Kidney (tissue), 14 donors: ENCODE measurements around the gene ANO6. TPM values are rescaled to one million over a fixed set of nuclear protein-coding genes. Genes with fewer than 3 reads are reported as not detected.

Source experiments
- DNase-seq, 5 donors: peaks; one replicate each; pipeline ENCODE4 v3.0.0-alpha.2; 2013 to 2020
- FAIRE-seq: peaks from 2 replicates; lab custom pipeline; 2012; peaks lifted over from hg19 to GRCh38; lab: Jason Lieb, UNC
- H3K27ac ChIP-seq, 2 donors: one replicate each; pipeline ENCODE4 v1.7.0; 2013; ENCODE audit warnings: low read depth in 2 of 2, low read length in 2 of 2, inconsistent platforms in 1 of 2
- H3K27me3 ChIP-seq: one replicate; pipeline ENCODE4 v1.7.1; 2013; ENCODE audit warnings: low read length, inconsistent platforms; ENCODE audit not compliant: control insufficient read depth, insufficient read depth
- H3K36me3 ChIP-seq, 3 donors: one replicate each; pipeline versions ENCODE4 v1.7.0 to v1.7.1; 2013; ENCODE audit warnings: low read length in 3 of 3, control low read depth in 1 of 3, inconsistent platforms in 1 of 3; ENCODE audit not compliant: insufficient read depth in 3 of 3, control insufficient read depth in 2 of 3
- H3K4me1 ChIP-seq, 3 donors: one replicate each; pipeline versions ENCODE4 v1.7.0 to v1.7.1; 2013; ENCODE audit warnings: low read length in 3 of 3, inconsistent platforms in 1 of 3, low read depth in 1 of 3; ENCODE audit not compliant: control insufficient read depth in 2 of 3, insufficient read depth in 2 of 3
- H3K4me3 ChIP-seq, 3 donors: one replicate each; pipeline versions ENCODE4 v1.7.0 to v1.8.1; 2013; ENCODE audit warnings: low read length in 3 of 3, control low read depth in 1 of 3, inconsistent platforms in 1 of 3
- H3K9ac ChIP-seq, 3 donors: one replicate each; pipeline versions ENCODE4 v1.7.0 to v1.7.1; 2013; ENCODE audit warnings: low read length in 3 of 3, control low read depth in 1 of 3, inconsistent platforms in 1 of 3
- H3K9me3 ChIP-seq, 3 donors: one replicate each; pipeline versions ENCODE4 v1.7.0 to v1.7.1; 2013; ENCODE audit warnings: low read length in 3 of 3, control low read depth in 1 of 3, inconsistent platforms in 1 of 3; ENCODE audit not compliant: control insufficient read depth in 2 of 3, insufficient read depth in 1 of 3
- intact Hi-C: fragments of 100-400 bp; cut with DNase I; formaldehyde crosslinking; loops from one replicate; pipeline ENCODE4 v1.11.1; 2022
- polyA plus RNA-seq: library from polyadenylated mRNA; stranded (reverse); fragments of 350-450 nt; fragmentation: Illumina TruSeq; extraction: RNeasy Lipid Tissue Mini Kit (QIAGEN cat#74804); gene quantifications from one replicate; pipeline ENCODE4 v1.2.3, GENCODE V29; 2014; ENCODE audit warnings: low read depth, low replicate concordance; ENCODE audit not compliant: insufficient read depth
- total RNA-seq: library from RNA; stranded (reverse); fragmentation: NEBNext Ultra II Directional; extraction: Animal tissue kit (Norgen Biotek cat#: 25700); gene quantifications from one replicate; pipeline ENCODE4 v1.2.1, GENCODE V29; 2021
- TF ChIP-seq, protein P1 (sequence below): IDR thresholded peaks from 3 replicates; pipeline ENCODE4 v1.5.1; 2012; ENCODE audit warnings: mild to moderate bottlenecking, moderate library complexity, borderline replicate concordance; ENCODE audit not compliant: insufficient read depth; ENCODE audit errors: extremely low read depth
- donor health status: control.
- donor health status: control.
- donor health status: control.
- donor health status: control.
- donor health status: control.
- donor health status: DM: yes; HTN: yes; CAD: no.
- donor health status: Normal renal cell carcinoma (clear cell type).

The ANO6 gene
- total and polyA plus RNA-seq, 2 donors from 2014 or later: 17.2 to 46.3 TPM

- H3K27ac ChIP-seq: no peak overlapping the region
- no peaks in the 10 kb centered on the region for H3K4me1 ChIP-seq
- no peaks in the 10 kb centered on the region for H3K27me3 ChIP-seq
- DNase-seq (no peak), FAIRE-seq (no peak)
- intact Hi-C loops: no loop called here
- H3K4me3 ChIP-seq: no peak overlapping the region
- no peaks in the 10 kb centered on the region for H3K9me3 ChIP-seq
- no peaks in the 10 kb centered on the region for H3K36me3 ChIP-seq
- TF ChIP-seq, protein P1, sequence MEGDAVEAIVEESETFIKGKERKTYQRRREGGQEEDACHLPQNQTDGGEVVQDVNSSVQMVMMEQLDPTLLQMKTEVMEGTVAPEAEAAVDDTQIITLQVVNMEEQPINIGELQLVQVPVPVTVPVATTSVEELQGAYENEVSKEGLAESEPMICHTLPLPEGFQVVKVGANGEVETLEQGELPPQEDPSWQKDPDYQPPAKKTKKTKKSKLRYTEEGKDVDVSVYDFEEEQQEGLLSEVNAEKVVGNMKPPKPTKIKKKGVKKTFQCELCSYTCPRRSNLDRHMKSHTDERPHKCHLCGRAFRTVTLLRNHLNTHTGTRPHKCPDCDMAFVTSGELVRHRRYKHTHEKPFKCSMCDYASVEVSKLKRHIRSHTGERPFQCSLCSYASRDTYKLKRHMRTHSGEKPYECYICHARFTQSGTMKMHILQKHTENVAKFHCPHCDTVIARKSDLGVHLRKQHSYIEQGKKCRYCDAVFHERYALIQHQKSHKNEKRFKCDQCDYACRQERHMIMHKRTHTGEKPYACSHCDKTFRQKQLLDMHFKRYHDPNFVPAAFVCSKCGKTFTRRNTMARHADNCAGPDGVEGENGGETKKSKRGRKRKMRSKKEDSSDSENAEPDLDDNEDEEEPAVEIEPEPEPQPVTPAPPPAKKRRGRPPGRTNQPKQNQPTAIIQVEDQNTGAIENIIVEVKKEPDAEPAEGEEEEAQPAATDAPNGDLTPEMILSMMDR: no peak
- H3K9ac ChIP-seq: no peak overlapping the region
Measured at GRCh38 chr12:45209784-45210183, 6.1 kb upstream of the ANO6 start.

DNA sequence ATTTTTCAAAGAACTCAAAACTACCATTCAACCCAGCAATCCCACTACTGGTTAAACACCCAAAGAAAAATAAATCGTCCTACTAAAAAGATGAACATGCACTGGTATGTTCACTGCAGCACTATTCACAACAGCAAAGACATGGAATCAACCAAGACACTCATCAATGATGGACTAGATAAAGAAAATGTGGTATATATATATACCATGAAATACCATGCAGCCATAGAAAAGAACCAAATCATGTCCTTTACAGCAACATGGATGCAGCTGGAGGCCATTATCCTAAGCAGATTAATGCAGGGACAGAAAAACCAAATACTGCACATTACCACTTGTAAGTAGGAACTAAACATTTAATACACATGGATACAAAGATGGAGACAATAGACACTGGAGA, 3.8 kb upstream of the ANO6 start:
- intact Hi-C loops: no loop called here
- no peak for DNase-seq
- no peak overlapping the region for H3K27ac ChIP-seq
- no peak overlapping the region for H3K4me3 ChIP-seq
- FAIRE-seq: no peak
- H3K9me3 ChIP-seq: no peaks in the 10 kb centered on the region
- no peaks in the 10 kb centered on the region for H3K4me1 ChIP-seq
- no peaks in the 10 kb centered on the region for H3K27me3 ChIP-seq
- TF ChIP-seq, protein P1: no peak
- no peaks in the 10 kb centered on the region for H3K36me3 ChIP-seq
- H3K9ac ChIP-seq: no peak overlapping the region

DNA sequence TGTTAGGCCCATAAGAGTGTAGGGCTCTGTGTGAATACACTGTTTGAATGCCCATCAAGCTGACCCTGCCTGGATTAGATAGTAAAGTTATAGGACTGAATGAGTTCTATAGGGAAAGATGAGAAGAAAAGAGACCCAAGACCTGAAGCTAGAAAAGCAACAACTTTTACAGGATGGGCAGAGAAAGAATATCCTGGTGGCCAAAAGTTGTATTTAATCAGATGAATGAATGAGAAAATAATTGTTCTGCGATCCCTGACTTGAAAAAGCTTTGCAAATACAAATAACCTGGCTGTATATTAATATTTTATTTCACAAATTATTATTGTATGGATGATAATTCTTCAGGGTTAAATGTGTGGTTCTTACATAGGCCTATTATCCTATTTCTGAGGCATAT, 2.8 kb upstream of the ANO6 start:
- no peak for FAIRE-seq

More for the DNA sequence above, 2.8 kb upstream of the ANO6 start:
- Histone ChIP-seq H3K27ac (no peak overlapping the region), H3K36me3 (no peaks in the 10 kb centered on the region), H3K9me3 (no peaks in the 10 kb centered on the region), H3K4me1 (peaks cover 0 to 5% (median 3%) of the 10 kb centered on the region in 3 donors), H3K27me3 (no peaks in the 10 kb centered on the region), H3K9ac (no peak overlapping the region), H3K4me3 (no peak overlapping the region)
- intact Hi-C loops: no loop called here
- TF ChIP-seq, protein P1: no peak
- no peak for DNase-seq
